ENCODE results near the gene CBLN1. TPM values are rescaled to one million over a fixed set of nuclear protein-coding genes. Genes with fewer than 3 reads are reported as not detected.

Gene CBLN1
- total RNA-seq, 1 experiment from 2014 or later = not detected

DNA sequence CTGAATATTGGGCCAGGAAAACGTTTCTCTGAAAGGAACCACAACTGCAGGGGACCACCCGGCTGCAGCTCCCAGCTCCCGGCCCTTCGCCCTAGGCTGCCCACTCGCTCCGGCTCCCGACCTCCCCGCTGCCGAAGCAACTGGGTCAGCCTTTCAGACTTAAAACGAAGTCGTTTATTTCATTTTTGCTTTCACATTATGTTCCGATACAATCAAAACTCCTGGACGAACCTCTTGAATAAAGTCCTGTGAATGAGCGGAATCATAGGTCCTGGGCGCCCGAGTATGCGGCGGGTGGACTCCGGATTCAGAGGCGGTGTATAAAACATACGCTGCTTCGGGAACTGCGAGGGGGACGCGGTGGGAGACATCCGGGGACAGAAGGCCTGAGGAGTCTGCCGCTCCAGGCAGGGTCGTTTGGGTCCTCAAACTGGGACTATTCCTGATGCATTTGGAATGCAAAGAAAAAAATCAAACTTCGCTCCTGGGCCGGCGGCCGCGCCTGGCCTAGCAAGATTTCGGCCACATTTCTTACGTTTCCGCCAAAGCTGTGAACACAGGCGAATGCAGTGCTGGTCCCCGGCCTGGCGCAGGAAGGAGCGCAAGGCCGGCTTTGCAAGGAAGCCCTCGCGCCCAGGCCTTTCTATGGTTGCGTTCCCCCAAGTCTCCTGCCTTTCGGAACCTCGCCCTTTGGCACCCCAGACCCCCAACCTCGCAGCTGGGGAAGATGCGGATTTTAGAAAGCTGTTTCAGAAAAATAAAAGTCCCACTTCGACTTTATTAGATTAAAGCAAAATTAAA is 3.7 kb downstream of the CBLN1 start:
- TF ChIP-seq, protein P1, sequence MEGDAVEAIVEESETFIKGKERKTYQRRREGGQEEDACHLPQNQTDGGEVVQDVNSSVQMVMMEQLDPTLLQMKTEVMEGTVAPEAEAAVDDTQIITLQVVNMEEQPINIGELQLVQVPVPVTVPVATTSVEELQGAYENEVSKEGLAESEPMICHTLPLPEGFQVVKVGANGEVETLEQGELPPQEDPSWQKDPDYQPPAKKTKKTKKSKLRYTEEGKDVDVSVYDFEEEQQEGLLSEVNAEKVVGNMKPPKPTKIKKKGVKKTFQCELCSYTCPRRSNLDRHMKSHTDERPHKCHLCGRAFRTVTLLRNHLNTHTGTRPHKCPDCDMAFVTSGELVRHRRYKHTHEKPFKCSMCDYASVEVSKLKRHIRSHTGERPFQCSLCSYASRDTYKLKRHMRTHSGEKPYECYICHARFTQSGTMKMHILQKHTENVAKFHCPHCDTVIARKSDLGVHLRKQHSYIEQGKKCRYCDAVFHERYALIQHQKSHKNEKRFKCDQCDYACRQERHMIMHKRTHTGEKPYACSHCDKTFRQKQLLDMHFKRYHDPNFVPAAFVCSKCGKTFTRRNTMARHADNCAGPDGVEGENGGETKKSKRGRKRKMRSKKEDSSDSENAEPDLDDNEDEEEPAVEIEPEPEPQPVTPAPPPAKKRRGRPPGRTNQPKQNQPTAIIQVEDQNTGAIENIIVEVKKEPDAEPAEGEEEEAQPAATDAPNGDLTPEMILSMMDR (IDR thresholded peaks at IDR 0.05; ENCODE audit: unreplicated experiment) = no peak
- Mint-ChIP-seq H3K4me3 (ENCODE audit: unreplicated experiment) (no peak overlapping the region), H3K27ac (ENCODE audit: low read depth, unreplicated experiment) (no peak overlapping the region), H3K27me3 (ENCODE audit: insufficient read depth, unreplicated experiment) (peaks cover 7% of the 10 kb centered on the region), H3K4me1 (ENCODE audit: insufficient read depth, unreplicated experiment) (no peaks in the 10 kb centered on the region), H3K36me3 (ENCODE audit: insufficient read depth, unreplicated experiment) (no peaks in the 10 kb centered on the region), H3K9me3 (ENCODE audit: unreplicated experiment) (peaks cover 13% of the 10 kb centered on the region)
- DNase-seq (ENCODE audit: unreplicated experiment) = no peak
- intact Hi-C loops (cut with micrococcal nuclease) = no loop called here
- ChIA-PET CTCF (interaction anchor here (0.5 kb wide), 1 partner anchor 75 kb away, joined by 3 read pairs; no protein-coding TSS in a partner anchor), POLR2A (interaction anchor here (0.7 kb wide), 1 partner anchor 26 kb away, joined by 3 read pairs; no protein-coding TSS in a partner anchor)
- BruUV-seq (replicated peaks) = no TSS peak

- H3K4me1 Mint-ChIP-seq (ENCODE audit: insufficient read depth, unreplicated experiment) = no peaks in the 10 kb centered on the region
- intact Hi-C loops (cut with micrococcal nuclease) = no loop called here
- no TSS peak for BruUV-seq (replicated peaks)
- H3K4me3 Mint-ChIP-seq (ENCODE audit: unreplicated experiment) = no peak overlapping the region
- H3K9me3 Mint-ChIP-seq (ENCODE audit: unreplicated experiment) = peaks cover 8% of the 10 kb centered on the region
- CTCF ChIA-PET = no interaction called here
- DNase-seq (ENCODE audit: unreplicated experiment) = no peak
- TF ChIP-seq, protein P1 (IDR thresholded peaks at IDR 0.05; ENCODE audit: unreplicated experiment) = no peak
- peaks cover under 1% of the 10 kb centered on the region for H3K27me3 Mint-ChIP-seq (ENCODE audit: insufficient read depth, unreplicated experiment)
- no peak overlapping the region for H3K27ac Mint-ChIP-seq (ENCODE audit: low read depth, unreplicated experiment)
- POLR2A ChIA-PET = interaction anchor here (0.7 kb wide), 1 partner anchor 26 kb away, joined by 3 read pairs; no protein-coding TSS in a partner anchor
- H3K36me3 Mint-ChIP-seq (ENCODE audit: insufficient read depth, unreplicated experiment) = no peaks in the 10 kb centered on the region
Observed at GRCh38 chr16:49277386-49277742, 4.3 kb downstream of the CBLN1 start.

DNA sequence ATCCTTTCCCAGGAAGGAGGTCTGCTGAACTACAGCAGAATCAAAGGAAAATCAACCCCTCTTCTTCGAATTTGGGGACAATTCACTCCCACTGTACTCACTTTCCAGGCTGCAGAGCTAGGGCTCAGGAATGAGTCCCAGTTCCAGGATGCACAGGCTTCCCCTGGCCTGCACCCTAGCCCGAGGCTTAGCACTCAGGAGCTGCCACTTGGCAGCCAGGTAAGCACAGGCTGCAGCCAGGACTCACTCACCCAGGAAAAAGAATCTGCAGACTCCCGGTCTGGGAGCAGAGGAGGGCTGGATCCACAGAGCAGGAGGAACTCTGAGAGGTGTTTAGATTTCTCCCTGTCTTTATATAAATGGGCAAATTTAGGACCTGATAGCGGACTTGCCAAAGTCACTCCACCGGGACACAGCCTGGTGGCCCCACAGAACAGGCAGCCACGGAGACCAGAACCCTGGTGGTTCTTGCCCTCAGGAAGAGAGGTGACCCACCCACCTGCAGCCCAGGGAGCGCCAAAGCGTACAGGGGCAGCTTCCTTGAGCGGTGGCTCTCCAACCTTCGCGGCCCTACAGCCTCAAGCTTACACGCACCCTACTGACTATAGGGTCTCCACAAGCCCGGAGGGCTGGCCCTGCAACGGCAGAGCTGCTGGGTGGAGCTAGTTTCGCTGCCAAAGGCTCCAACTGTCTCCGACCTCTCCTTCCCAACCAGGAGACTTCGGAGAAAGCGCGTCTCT is 4.8 kb downstream of the CBLN1 start:
- TF ChIP-seq, protein P1 (IDR thresholded peaks at IDR 0.05; ENCODE audit: unreplicated experiment) = no peak
- DNase-seq (ENCODE audit: unreplicated experiment) = no peak
- peaks cover 8% of the 10 kb centered on the region for H3K9me3 Mint-ChIP-seq (ENCODE audit: unreplicated experiment)
- H3K27ac Mint-ChIP-seq (ENCODE audit: low read depth, unreplicated experiment) = no peak overlapping the region
- no peaks in the 10 kb centered on the region for H3K27me3 Mint-ChIP-seq (ENCODE audit: insufficient read depth, unreplicated experiment)
- intact Hi-C loops (cut with micrococcal nuclease) = no loop called here
- no peak overlapping the region for H3K4me3 Mint-ChIP-seq (ENCODE audit: unreplicated experiment)
- CTCF ChIA-PET = no interaction called here
- POLR2A ChIA-PET = interaction anchor here (0.7 kb wide), 1 partner anchor 25 kb away, joined by 3 read pairs; no protein-coding TSS in a partner anchor
- no TSS peak for BruUV-seq (replicated peaks)
- no peaks in the 10 kb centered on the region for H3K36me3 Mint-ChIP-seq (ENCODE audit: insufficient read depth, unreplicated experiment)
- H3K4me1 Mint-ChIP-seq (ENCODE audit: insufficient read depth, unreplicated experiment) = no peaks in the 10 kb centered on the region

- no peak for DNase-seq (ENCODE audit: unreplicated experiment)
- Mint-ChIP-seq H3K9me3 (ENCODE audit: unreplicated experiment) (peaks cover 8% of the 10 kb centered on the region), H3K27ac (ENCODE audit: low read depth, unreplicated experiment) (no peak overlapping the region), H3K4me1 (ENCODE audit: insufficient read depth, unreplicated experiment) (no peaks in the 10 kb centered on the region), H3K36me3 (ENCODE audit: insufficient read depth, unreplicated experiment) (no peaks in the 10 kb centered on the region), H3K27me3 (ENCODE audit: insufficient read depth, unreplicated experiment) (no peaks in the 10 kb centered on the region), H3K4me3 (ENCODE audit: unreplicated experiment) (no peak overlapping the region)
- BruUV-seq (replicated peaks) = no TSS peak
- ChIA-PET CTCF (no interaction called here), POLR2A (no interaction called here)
- TF ChIP-seq, protein P1 (IDR thresholded peaks at IDR 0.05; ENCODE audit: unreplicated experiment) = no peak
- intact Hi-C loops (cut with micrococcal nuclease) = no loop called here
Observed at GRCh38 chr16:49275870-49276269, 5.8 kb downstream of the CBLN1 start.
